Large intestine (tissue), 3 donors: Measurements from ENCODE around the gene HSPB6. TPM values are rescaled to one million over a fixed set of nuclear protein-coding genes. Genes with fewer than 3 reads are reported as not detected.

Experiments used
- DNase-seq, 2 donors: peaks; one replicate each; pipeline versions ENCODE4 v3.0.0 to v3.0.0-alpha.2; 2013
- H3K27ac ChIP-seq: one replicate; pipeline ENCODE4 v1.5.1; 2013; ENCODE audit warnings: low read length
- H3K27me3 ChIP-seq: 2 replicates; pipeline ENCODE4 v1.6.1; 2013; ENCODE audit warnings: low read length; ENCODE audit not compliant: control insufficient read depth, insufficient read depth
- H3K36me3 ChIP-seq: 2 replicates; pipeline ENCODE4 v1.6.1; 2013; ENCODE audit warnings: low read length; ENCODE audit not compliant: control insufficient read depth, insufficient read depth
- H3K4me1 ChIP-seq: one replicate; pipeline ENCODE4 v1.6.1; 2013; ENCODE audit warnings: low read length; ENCODE audit not compliant: control insufficient read depth, insufficient read depth
- H3K4me3 ChIP-seq: one replicate; pipeline ENCODE4 v1.5.1; 2013; ENCODE audit warnings: low read length
- H3K9me3 ChIP-seq: one replicate; pipeline ENCODE4 v1.6.1; 2013; ENCODE audit warnings: mild to moderate bottlenecking, low read depth, low read length, moderate library complexity; ENCODE audit not compliant: control insufficient read depth
- WGBS: methylation state at CpG from one replicate; pipeline ENCODE4 v1.1.5; 2013; ENCODE audit warnings: low lambda C conversion rate; ENCODE audit not compliant: insufficient coverage; 5-methylcytosine and 5-hydroxymethylcytosine counted together
- polyA plus RNA-seq: library from polyadenylated mRNA; unstranded; fragments of 120-200 nt; gene quantifications from one replicate; pipeline ENCODE4 v1.2.1, GENCODE V29; 2013

HSPB6 gene
- polyA plus RNA-seq, 1 donor, result 50.2 TPM

DNA sequence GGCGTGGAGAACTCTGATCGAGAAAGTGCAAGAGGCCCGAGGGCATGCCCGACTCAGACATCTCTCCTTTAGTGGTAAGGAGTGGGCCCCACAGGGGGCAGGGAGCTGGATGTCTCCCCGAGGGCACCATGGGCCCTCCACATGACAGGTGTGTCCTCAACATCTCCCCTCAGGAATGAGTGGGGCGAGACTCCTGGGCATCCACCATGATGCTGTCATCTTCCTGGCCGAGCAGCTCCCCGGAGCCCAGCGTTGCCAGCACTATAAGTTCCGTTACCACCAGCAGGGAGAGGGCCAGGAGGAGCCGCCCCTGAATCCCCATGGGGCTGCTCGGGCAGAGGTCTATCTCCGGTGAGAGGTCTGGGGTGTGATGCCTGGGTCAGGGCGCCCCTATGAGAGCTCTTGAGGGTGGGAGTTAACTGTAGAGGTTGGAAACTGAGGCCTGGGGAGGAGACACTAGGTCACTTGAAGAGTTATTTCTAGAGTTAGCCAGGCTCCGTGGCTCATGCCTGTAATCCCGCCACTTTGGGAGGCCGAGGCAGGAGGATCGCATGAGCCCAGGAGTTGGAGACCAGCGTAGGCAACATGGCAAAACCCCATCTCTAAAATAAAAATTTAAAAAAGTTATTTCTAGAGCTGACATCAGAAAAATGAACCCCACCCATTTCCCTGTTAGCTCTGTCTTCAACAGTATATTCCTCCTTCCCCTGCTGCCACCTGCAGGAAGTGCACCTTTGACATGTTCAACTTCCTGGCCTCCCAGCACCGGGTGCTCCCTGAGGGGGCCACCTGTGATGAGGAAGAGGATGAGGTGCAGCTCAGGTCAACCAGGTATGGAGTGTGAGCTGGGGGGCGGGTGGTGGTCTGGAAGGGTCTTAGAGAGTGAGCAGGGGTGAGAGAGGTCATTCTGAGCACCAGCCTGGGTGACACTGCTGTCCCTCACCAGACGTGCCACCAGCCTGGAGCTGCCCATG is 19.6 kb downstream of the HSPB6 start:
- Histone ChIP-seq H3K4me1 (peaks cover 10% of the 10 kb centered on the region), H3K4me3 (no peak overlapping the region), H3K9me3 (no peaks in the 10 kb centered on the region), H3K27ac (no peak overlapping the region), H3K36me3 (peaks cover 67% of the 10 kb centered on the region), H3K27me3 (no peaks in the 10 kb centered on the region)
- no peak for DNase-seq
- WGBS, result no CpG with 5 or more reads among the region's 22 CpGs

DNA sequence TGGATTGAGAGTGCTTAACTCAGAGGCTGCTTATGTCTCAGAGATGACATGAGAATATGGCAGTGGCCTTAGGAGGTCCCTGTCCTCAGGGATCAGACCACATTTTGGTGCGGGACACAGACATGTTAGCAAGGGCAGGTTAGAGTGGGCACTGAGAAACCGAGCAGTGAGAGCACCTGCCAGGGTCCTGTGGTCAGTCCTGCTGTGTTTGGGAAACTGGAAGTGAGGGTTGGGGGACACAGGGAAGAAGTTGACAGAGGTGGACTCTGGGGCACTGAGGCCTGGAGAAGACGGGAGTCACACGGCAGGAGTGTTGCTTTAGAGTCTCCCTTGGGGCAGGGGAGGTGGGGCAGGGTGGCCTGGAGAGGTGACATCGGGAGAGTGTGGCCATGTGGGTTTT is 21.9 kb downstream of the HSPB6 start:
- H3K27me3 ChIP-seq, result no peaks in the 10 kb centered on the region
- H3K4me3 ChIP-seq, result no peak overlapping the region
- H3K9me3 ChIP-seq, result no peaks in the 10 kb centered on the region
- no peak overlapping the region for H3K27ac ChIP-seq
- WGBS, result no CpG with 5 or more reads among the region's 5 CpGs
- no peak for DNase-seq
- peaks cover 88% of the 10 kb centered on the region for H3K36me3 ChIP-seq
- peaks cover 2% of the 10 kb centered on the region for H3K4me1 ChIP-seq

DNA sequence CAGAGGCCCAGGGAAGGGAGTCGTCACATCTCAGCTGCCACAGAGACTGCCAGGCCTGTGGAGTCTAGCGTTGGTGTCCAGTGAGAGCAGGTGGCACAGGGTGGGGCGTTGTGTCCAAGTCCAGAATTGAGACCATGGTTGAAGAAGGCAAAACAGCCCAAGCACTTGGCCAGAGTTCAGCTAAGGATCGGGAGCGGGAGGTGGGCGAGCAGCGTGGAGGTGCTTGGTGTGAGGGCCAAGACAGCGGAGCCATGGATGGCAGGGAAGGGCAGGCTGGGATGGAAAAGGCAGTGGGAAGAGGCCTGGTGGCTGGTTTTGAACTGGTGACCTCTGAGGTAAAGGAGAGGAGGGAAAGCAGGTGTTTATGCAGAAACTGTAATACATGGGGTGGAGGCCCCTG is 22.6 kb downstream of the HSPB6 start:
- DNase-seq, result no peak
- Histone ChIP-seq H3K27ac (no peak overlapping the region), H3K4me1 (no peaks in the 10 kb centered on the region), H3K36me3 (peaks cover 94% of the 10 kb centered on the region), H3K4me3 (no peak overlapping the region), H3K27me3 (no peaks in the 10 kb centered on the region), H3K9me3 (no peaks in the 10 kb centered on the region)
- WGBS, result no CpG with 5 or more reads among the region's 8 CpGs

DNA sequence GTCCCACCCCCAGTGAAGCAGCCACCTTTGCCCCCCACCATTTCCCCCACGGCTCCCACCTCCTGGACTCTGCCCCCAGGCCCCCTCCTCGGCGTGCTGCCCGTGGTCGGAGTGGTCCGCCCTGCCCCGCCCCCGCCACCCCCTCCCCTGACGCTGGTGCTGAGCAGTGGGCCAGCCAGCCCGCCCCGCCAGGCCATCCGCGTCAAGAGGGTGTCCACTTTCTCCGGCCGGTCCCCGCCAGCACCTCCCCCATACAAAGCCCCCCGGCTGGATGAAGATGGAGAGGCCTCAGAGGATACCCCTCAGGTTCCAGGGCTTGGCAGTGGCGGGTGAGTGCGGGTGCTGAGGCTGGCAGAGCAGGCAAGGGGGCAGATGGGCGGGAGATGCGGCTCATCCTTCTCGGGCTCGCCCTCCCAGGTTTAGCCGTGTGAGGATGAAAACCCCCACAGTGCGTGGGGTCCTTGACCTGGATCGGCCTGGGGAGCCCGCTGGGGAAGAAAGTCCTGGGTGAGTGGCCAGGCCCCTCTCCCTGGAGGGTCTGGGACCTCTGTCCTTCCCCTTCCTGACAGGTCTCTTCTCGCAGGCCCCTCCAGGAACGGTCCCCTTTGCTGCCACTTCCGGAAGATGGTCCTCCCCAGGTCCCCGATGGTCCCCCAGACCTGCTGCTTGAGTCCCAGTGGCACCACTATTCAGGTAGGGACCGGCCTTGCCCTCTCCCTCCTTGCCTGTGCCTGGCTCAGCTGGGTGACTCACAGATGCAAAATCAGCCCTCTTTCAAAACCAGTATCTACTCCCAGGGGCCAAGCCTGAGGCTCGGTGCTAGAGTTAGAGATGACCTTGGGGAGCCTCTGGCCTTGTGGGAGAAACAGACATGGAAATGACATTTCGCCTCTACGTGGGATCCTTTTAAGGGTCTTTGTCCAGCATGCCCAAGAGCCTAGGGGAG is 23.4 kb downstream of the HSPB6 start:
- WGBS, result no CpG with 5 or more reads among the region's 35 CpGs
- no peak overlapping the region for H3K4me3 ChIP-seq
- H3K4me1 ChIP-seq, result no peaks in the 10 kb centered on the region
- no peaks in the 10 kb centered on the region for H3K27me3 ChIP-seq
- no peak overlapping the region for H3K27ac ChIP-seq
- DNase-seq, result no peak
- H3K36me3 ChIP-seq, result peaks cover 94% of the 10 kb centered on the region
- no peaks in the 10 kb centered on the region for H3K9me3 ChIP-seq

DNA sequence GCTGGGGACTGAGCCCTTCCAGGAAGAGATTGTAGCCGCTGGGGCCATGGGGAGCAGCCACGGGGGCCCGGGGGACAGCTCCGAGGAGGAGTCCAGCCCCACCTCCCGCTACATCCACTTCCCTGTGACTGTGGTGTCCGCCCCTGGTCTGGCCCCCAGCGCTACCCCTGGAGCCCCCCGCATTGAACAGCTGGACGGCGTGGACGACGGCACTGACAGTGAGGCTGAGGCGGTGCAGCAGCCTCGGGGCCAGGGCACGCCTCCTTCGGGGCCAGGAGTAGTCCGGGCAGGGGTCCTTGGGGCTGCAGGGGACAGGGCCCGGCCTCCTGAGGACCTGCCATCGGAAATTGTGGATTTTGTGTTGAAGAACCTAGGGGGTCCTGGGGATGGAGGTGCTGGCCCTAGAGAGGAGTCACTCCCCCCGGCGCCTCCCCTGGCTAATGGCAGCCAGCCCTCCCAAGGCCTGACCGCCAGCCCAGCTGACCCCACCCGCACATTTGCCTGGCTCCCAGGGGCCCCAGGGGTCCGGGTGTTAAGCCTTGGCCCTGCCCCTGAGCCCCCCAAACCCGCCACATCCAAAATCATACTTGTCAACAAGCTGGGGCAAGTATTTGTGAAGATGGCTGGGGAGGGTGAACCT is 24.2 kb downstream of the HSPB6 start:
- H3K9me3 ChIP-seq, result no peaks in the 10 kb centered on the region
- WGBS, result no CpG with 5 or more reads among the region's 25 CpGs
- no peaks in the 10 kb centered on the region for H3K27me3 ChIP-seq
- no peaks in the 10 kb centered on the region for H3K4me1 ChIP-seq
- peaks cover 95% of the 10 kb centered on the region for H3K36me3 ChIP-seq
- no peak overlapping the region for H3K4me3 ChIP-seq
- H3K27ac ChIP-seq, result no peak overlapping the region
- no peak for DNase-seq

DNA sequence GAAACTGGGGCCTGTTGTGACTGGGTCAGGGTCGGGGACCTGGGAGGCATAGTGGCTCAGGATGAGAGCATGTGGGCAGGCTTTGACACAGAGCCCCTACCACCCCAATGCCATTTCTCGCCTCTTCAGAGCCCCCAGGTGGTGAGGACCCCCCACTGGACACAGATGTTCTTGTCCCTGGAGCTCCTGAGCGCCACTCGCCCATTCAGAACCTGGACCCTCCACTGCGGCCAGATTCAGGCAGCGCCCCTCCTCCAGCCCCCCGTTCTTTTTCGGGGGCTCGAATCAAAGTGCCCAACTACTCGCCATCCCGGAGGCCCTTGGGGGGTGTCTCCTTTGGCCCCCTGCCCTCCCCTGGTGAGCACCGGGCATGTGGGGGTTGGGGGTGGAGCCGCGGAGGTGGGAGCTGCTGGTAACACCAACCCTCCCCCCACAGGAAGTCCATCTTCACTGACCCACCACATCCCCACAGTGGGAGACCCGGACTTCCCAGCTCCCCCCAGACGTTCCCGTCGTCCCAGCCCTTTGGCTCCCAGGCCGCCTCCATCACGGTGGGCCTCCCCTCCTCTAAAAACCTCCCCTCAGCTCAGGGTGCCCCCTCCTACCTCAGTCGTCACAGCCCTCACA is 24.9 kb downstream of the HSPB6 start:
- Histone ChIP-seq H3K27ac (no peak overlapping the region), H3K27me3 (no peaks in the 10 kb centered on the region), H3K9me3 (no peaks in the 10 kb centered on the region), H3K36me3 (peaks cover 96% of the 10 kb centered on the region), H3K4me3 (no peak overlapping the region), H3K4me1 (no peaks in the 10 kb centered on the region)
- no CpG with 5 or more reads among the region's 21 CpGs for whole genome bisulfite sequencing
- DNase-seq, result no peak

DNA sequence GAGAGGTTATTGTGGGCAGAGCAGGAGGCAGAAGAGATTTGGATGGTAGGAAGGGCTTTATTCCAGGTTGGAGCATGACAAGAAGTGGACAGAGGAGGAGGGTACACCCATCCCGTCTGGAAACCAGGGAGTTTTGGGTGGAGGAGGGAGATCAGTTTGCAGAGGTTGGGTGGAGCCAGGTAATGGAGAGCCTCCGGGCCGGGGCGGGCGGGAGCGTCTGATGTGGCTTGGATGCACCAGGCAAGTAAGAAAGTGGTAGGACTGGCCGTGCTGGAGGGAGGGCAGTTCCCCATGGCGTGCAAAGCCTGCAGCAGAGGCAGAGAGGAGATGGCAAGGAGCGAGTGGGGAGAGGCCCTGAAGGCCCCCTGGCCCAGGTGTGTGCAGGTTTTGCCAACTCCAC is 25.5 kb downstream of the HSPB6 start:
- no peak overlapping the region for H3K4me3 ChIP-seq
- WGBS, result no CpG with 5 or more reads among the region's 9 CpGs
- no peaks in the 10 kb centered on the region for H3K27me3 ChIP-seq
- DNase-seq, result no peak
- H3K27ac ChIP-seq, result no peak overlapping the region
- no peaks in the 10 kb centered on the region for H3K4me1 ChIP-seq
- peaks cover 95% of the 10 kb centered on the region for H3K36me3 ChIP-seq
- H3K9me3 ChIP-seq, result no peaks in the 10 kb centered on the region

DNA sequence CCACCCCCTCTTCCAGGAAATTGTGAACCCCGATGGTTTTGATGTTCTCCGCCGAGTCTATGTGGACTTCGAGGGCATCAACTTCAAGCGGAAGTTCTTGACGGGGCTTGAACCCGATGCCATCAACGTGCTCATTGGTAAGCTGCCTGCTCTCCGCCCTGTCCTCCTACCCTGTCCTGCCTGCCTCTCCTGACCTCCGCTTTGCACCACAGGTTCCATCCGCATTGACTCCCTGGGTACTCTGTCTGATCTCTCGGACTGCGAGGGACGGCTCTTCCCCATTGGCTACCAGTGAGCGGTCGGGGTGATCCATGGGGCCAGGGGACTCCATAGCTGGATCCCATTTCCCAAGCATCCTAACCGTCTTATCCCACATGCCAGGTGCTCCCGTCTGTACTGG is 26.5 kb downstream of the HSPB6 start:
- Histone ChIP-seq H3K4me3 (no peak overlapping the region), H3K27ac (no peak overlapping the region), H3K27me3 (no peaks in the 10 kb centered on the region), H3K4me1 (no peaks in the 10 kb centered on the region), H3K36me3 (peaks cover 96% of the 10 kb centered on the region), H3K9me3 (no peaks in the 10 kb centered on the region)
- DNase-seq, result no peak
- WGBS, result no CpG with 5 or more reads among the region's 18 CpGs

DNA sequence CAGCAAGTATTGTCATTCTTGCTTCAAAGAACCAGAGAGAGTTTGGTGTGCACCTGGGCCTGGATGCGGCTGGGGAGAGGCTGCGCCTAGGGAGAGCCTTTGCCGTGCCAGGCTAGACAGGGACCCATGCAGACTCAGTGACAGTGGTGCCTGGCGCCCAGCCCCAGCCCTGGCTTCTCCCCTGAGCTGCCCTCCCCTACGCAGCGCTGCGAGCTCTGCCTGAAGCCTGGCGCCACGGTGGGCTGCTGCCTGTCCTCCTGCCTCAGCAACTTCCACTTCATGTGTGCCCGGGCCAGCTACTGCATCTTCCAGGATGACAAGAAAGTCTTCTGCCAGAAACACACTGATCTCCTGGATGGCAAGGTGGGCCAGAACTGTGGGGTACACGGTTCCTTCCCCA is 27.1 kb downstream of the HSPB6 start:
- H3K36me3 ChIP-seq, result peaks cover 97% of the 10 kb centered on the region
- H3K4me1 ChIP-seq, result no peaks in the 10 kb centered on the region
- DNase-seq, result no peak
- H3K27me3 ChIP-seq, result no peaks in the 10 kb centered on the region
- no peak overlapping the region for H3K4me3 ChIP-seq
- no peaks in the 10 kb centered on the region for H3K9me3 ChIP-seq
- H3K27ac ChIP-seq, result no peak overlapping the region
- no CpG with 5 or more reads among the region's 11 CpGs for WGBS

DNA sequence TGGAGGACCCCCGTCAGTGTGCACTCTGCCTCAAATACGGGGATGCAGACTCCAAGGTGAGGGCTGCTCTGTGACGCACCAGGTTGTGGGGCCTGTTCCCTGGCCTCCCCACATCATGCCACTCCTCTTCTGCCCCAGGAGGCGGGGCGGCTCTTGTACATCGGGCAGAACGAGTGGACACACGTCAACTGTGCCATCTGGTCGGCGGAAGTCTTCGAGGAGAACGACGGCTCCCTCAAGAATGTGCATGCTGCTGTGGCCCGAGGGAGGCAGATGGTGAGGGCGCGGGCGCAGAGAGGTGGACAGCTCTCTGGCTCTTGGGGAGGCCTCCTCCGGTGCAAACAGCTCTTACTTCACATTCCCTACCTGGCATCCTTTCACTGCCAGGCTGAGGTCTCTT is 27.8 kb downstream of the HSPB6 start:
- no peaks in the 10 kb centered on the region for H3K27me3 ChIP-seq
- H3K9me3 ChIP-seq, result no peaks in the 10 kb centered on the region
- H3K4me3 ChIP-seq, result no peak overlapping the region
- no peak overlapping the region for H3K27ac ChIP-seq
- DNase-seq, result no peak
- WGBS, result no CpG with 5 or more reads among the region's 18 CpGs
- H3K36me3 ChIP-seq, result peaks cover 97% of the 10 kb centered on the region
- H3K4me1 ChIP-seq, result no peaks in the 10 kb centered on the region
